AML-193 (cell line): ENCODE measurements around the gene PRIMPOL.

ENCODE experiments used
- DNase-seq, 2 experiments: peaks; one replicate each; lab custom pipeline; 2025; lab: John Stamatoyannopoulos, UW

The PRIMPOL gene

GRCh38 chr4:184666670-184667069, 17.1 kb downstream of the PRIMPOL start:
- DNase-seq = no peak

- DNase-seq = no peak
These were observed 18.6 kb downstream of the PRIMPOL start for GRCh38 chr4:184668096-184668495.

- DNase-seq = peak; percentile 44 to 71
These were observed 19.1 kb downstream of the PRIMPOL start for GRCh38 chr4:184668511-184669114.

- no peak for DNase-seq
These were observed 19.7 kb downstream of the PRIMPOL start for GRCh38 chr4:184669251-184669650.

GRCh38 chr4:184671101-184671500, 21.6 kb downstream of the PRIMPOL start:
- DNase-seq = no peak

GRCh38 chr4:184672741-184673140, 23.2 kb downstream of the PRIMPOL start:
- no peak for DNase-seq

GRCh38 chr4:184674011-184674410, 24.5 kb downstream of the PRIMPOL start:
- DNase-seq = no peak

GRCh38 chr4:184675018-184675417, 25.5 kb downstream of the PRIMPOL start:
- no peak for DNase-seq

GRCh38 chr4:184675821-184676492, 26.4 kb downstream of the PRIMPOL start:
- DNase-seq = no peak

GRCh38 chr4:184680698-184681097, 31.2 kb downstream of the PRIMPOL start:
- DNase-seq = no peak

GRCh38 chr4:184681916-184682315, 32.4 kb downstream of the PRIMPOL start:
- no peak for DNase-seq

- DNase-seq = peak; percentile 76 to 81
These were observed 35.1 kb downstream of the PRIMPOL start for GRCh38 chr4:184684491-184685189.

- no peak for DNase-seq
These were observed 38.5 kb downstream of the PRIMPOL start for GRCh38 chr4:184688005-184688404.

GRCh38 chr4:184688447-184688846, 38.9 kb downstream of the PRIMPOL start:
- DNase-seq = no peak

GRCh38 chr4:184689681-184690080, 40.1 kb downstream of the PRIMPOL start:
- peak in 1 of 2 experiments; percentile 5 for DNase-seq

GRCh38 chr4:184693056-184693455, 43.5 kb downstream of the PRIMPOL start:
- no peak for DNase-seq

GRCh38 chr4:184694412-184694956, 44.9 kb downstream of the PRIMPOL start:
- DNase-seq = no peak

GRCh38 chr4:184695178-184695896, 45.8 kb downstream of the PRIMPOL start:
- no peak for DNase-seq

GRCh38 chr4:184697956-184698355, 48.4 kb downstream of the PRIMPOL start:
- DNase-seq = no peak

- DNase-seq = no peak
These were observed 50.4 kb downstream of the PRIMPOL start for GRCh38 chr4:184699941-184700340.

- DNase-seq = no peak
These were observed 52.6 kb downstream of the PRIMPOL start for GRCh38 chr4:184702114-184702513.

- DNase-seq = no peak
These were observed 56.2 kb downstream of the PRIMPOL start for GRCh38 chr4:184705692-184706091.
